Psoas muscle (tissue), 8 donors: ENCODE results near the gene SYT2. TPM values are rescaled to one million over a fixed set of nuclear protein-coding genes. Genes with fewer than 3 reads are reported as not detected.

Source experiments
- ATAC-seq, 4 donors: fragments of 200-7000 bp; cut with Tn5 transposase; one replicate each; pipeline ENCODE4 v1.9.1; 2020; ENCODE audit warnings: moderate library complexity in 3 of 4, mild to moderate bottlenecking in 2 of 4
- DNase-seq, 2 donors: peaks; one replicate each; pipeline ENCODE4 v3.0.0-alpha.2; 2020
- H3K27ac ChIP-seq: fragments of 200-600 bp; one replicate; pipeline ENCODE4 v1.8.0; 2022
- H3K27me3 ChIP-seq, 3 donors: fragments of 200-600 bp in 1 of 3; one replicate each; pipeline versions ENCODE4 v1.6.1 to v1.8.0; 2013 to 2022; ENCODE audit warnings: low read length in 2 of 3, mild to moderate bottlenecking in 2 of 3, moderate library complexity in 1 of 3; ENCODE audit not compliant: insufficient read depth in 3 of 3
- H3K36me3 ChIP-seq, 2 donors: fragments of 200-600 bp in 1 of 2; one replicate each; pipeline versions ENCODE4 v1.6.1 to v1.8.0; 2013 to 2022; ENCODE audit warnings: low read depth in 1 of 2, mild to moderate bottlenecking in 1 of 2, moderate library complexity in 1 of 2; ENCODE audit not compliant: insufficient read depth in 1 of 2
- H3K4me1 ChIP-seq: fragments of 200-600 bp; one replicate; pipeline ENCODE4 v1.8.0; 2022
- H3K4me3 ChIP-seq: fragments of 200-600 bp; one replicate; pipeline ENCODE4 v1.8.0; 2022; ENCODE audit warnings: mild to moderate bottlenecking
- H3K9me3 ChIP-seq: fragments of 200-600 bp; one replicate; pipeline ENCODE4 v1.8.0; 2022
- CTCF ChIP-seq: fragments of 200-600 bp; IDR thresholded peaks from one replicate; pipeline ENCODE4 v1.8.0; 2022; ENCODE audit warnings: antibody characterized with exemption
- WGBS, 3 donors: extraction: QIAGEN DNeasy Blood & Tissue Kit; methylation state at CpG; one replicate each; pipeline versions ENCODE4 v1.1.6 to v1.1.7; 2013; 5-methylcytosine and 5-hydroxymethylcytosine counted together
- intact Hi-C, 2 donors: fragments of 100-400 bp; cut with DNase I; formaldehyde crosslinking; loops; one replicate each; pipeline versions ENCODE4 v1.11.0 to v1.14.2; 2022
- polyA plus RNA-seq, 3 donors: library from polyadenylated mRNA; stranded (reverse); fragments of 200-250 nt; gene quantifications; one replicate each; pipeline ENCODE4 v1.2.3, GENCODE V29; 2013
- total RNA-seq, 4 donors: library from RNA; stranded (reverse); fragmentation: NEBNext Ultra II Directional in 2 of 4; extraction: Animal tissue kit (Norgen Biotek cat#: 25700) in 2 of 4; gene quantifications; one replicate each; pipeline versions ENCODE4 v1.2.1 to v1.2.4, GENCODE V29; 2021 to 2023
- donor health status: healthy with polysubstance abuse.
- donor health status: DM: no; HTN: no; CAD: no; lungs with moderate emphysema.
- donor health status: Bipolar disorder and iron deficiency.
- donor health status: healthy.
- donor health status: DM: yes; HTN: yes; CAD: no.
- donor health status: DM: no; HTN: no; CAD: no.
- donor health status: DM: no; HTN: no; CAD: no.
- donor health status: DM: yes; HTN: yes; CAD: no.

Gene SYT2
- total and polyA plus RNA-seq, 7 donors: 0.01 to 0.02 TPM; not detected in 5

DNA sequence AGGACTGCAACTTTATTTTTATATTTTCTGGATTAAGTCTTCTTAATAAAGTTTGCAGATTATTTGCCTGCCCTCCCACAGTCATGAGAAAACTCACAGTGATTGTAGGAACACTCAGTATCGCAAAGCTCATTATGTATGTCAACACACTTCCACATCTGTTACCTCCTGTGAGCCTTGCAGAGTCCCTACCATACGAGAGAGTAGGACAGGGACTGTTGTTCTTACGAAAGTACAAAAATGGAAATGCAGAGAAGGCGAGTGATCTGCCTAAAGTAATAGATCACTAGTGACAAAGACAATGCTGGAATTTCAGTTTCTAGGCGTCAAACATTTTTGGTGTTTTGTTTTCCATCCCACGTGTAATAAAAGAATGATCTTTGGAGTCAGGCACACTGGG lies 131.7 kb downstream of the SYT2 start:
- intact Hi-C loops: loop anchor here in 1 of 2 donors (5.0 to 10.0 kb wide), 2 partner anchors 46 to 139 kb away; no protein-coding TSS in a partner anchor
- H3K4me1 ChIP-seq: peaks cover 52% of the 10 kb centered on the region
- no peak for TF ChIP-seq CTCF
- DNase-seq (no peak), ATAC-seq (peak; percentile 56 to 75 (median 68))
- H3K27ac ChIP-seq: peak overlapping the region; percentile 64
- H3K4me3 ChIP-seq: no peak overlapping the region
- H3K9me3 ChIP-seq: no peaks in the 10 kb centered on the region
- WGBS, 3 donors: 41 to 49% (median 41%) methylated on average over 6 of the region's 6 CpGs
- H3K27me3 ChIP-seq: no peaks in the 10 kb centered on the region
- H3K36me3 ChIP-seq: peaks cover 9 to 50% of the 10 kb centered on the region in 2 donors

GRCh38 chr1:202578001-202578504 lies 132.2 kb downstream of the SYT2 start:
- TF ChIP-seq CTCF: no peak
- ATAC-seq: no peak
- Histone ChIP-seq H3K36me3 (peaks cover 9 to 49% of the 10 kb centered on the region in 2 donors), H3K4me3 (no peak overlapping the region), H3K27me3 (no peaks in the 10 kb centered on the region), H3K27ac (peak overlapping the region; percentile 64), H3K9me3 (no peaks in the 10 kb centered on the region), H3K4me1 (peaks cover 57% of the 10 kb centered on the region)
- DNase-seq: no peak
- intact Hi-C loops: loop anchor here in 1 of 2 donors (5.0 to 10.0 kb wide), 2 partner anchors 47 to 139 kb away; no protein-coding TSS in a partner anchor
- WGBS, 3 donors: 39 to 45% (median 41%) methylated on average over 4 of the region's 4 CpGs

GRCh38 chr1:202577381-202577780 lies 132.9 kb downstream of the SYT2 start:
- WGBS, 3 donors: 10 to 26% (median 23%) methylated on average over 2 of the region's 2 CpGs
- no peak for TF ChIP-seq CTCF
- Histone ChIP-seq H3K4me1 (peaks cover 60% of the 10 kb centered on the region), H3K4me3 (no peak overlapping the region), H3K27ac (peak overlapping the region; percentile 64), H3K27me3 (no peaks in the 10 kb centered on the region), H3K36me3 (peaks cover 9 to 49% of the 10 kb centered on the region in 2 donors), H3K9me3 (no peaks in the 10 kb centered on the region)
- intact Hi-C loops: loop anchor here in 1 of 2 donors (5.0 to 10.0 kb wide), 2 partner anchors 47 to 140 kb away; no protein-coding TSS in a partner anchor
- no peak for DNase-seq
- peak in 1 of 4 donors; percentile 8 for ATAC-seq

DNA sequence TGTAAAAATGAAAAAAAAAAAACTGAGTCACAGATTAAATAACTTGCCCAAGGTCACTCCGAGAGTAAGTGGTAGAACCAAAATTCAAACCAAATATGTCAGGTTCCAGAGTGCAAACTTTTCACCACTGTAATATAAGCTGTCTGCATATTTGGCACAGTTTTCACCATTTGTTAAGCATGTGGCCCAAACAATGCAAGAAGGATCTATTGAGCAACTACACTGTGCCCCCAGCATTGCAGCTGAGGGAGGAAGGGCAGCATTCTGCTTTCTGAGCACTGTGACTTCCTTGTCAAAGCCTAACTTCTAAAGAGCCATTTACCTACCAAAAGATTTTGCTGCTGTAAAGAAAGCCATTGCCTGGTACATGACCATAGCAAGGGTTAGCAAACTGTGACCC lies 133.4 kb downstream of the SYT2 start:
- H3K27me3 ChIP-seq: no peaks in the 10 kb centered on the region
- peaks cover 60% of the 10 kb centered on the region for H3K4me1 ChIP-seq
- H3K27ac ChIP-seq: peak overlapping the region; percentile 64
- intact Hi-C loops: loop anchor here in 1 of 2 donors (5.0 to 10.0 kb wide), 2 partner anchors 48 to 140 kb away; no protein-coding TSS in a partner anchor
- ATAC-seq: peak in 3 of 4 donors; percentile 48 to 62 (median 58)
- no peak for DNase-seq
- TF ChIP-seq CTCF: no peak
- H3K4me3 ChIP-seq: no peak overlapping the region
- 34 to 46% (median 41%) methylated on average over 1 of the region's 1 CpG for WGBS, 3 donors
- H3K9me3 ChIP-seq: no peaks in the 10 kb centered on the region
- H3K36me3 ChIP-seq: peaks cover 12 to 49% of the 10 kb centered on the region in 2 donors
